GM12892 (cell line): ENCODE data around the gene SMIM45.

Experiments used
- POLR2A ChIP-seq: IDR thresholded peaks from 2 replicates; pipeline ENCODE4 v1.6.1; 2011; ENCODE audit warnings: low read depth, low read length, control low read depth
- POLR2AphosphoS5 ChIP-seq: IDR thresholded peaks from 2 replicates; pipeline ENCODE4 v1.6.1; 2011; ENCODE audit warnings: low read depth, low read length, control low read depth

DNA sequence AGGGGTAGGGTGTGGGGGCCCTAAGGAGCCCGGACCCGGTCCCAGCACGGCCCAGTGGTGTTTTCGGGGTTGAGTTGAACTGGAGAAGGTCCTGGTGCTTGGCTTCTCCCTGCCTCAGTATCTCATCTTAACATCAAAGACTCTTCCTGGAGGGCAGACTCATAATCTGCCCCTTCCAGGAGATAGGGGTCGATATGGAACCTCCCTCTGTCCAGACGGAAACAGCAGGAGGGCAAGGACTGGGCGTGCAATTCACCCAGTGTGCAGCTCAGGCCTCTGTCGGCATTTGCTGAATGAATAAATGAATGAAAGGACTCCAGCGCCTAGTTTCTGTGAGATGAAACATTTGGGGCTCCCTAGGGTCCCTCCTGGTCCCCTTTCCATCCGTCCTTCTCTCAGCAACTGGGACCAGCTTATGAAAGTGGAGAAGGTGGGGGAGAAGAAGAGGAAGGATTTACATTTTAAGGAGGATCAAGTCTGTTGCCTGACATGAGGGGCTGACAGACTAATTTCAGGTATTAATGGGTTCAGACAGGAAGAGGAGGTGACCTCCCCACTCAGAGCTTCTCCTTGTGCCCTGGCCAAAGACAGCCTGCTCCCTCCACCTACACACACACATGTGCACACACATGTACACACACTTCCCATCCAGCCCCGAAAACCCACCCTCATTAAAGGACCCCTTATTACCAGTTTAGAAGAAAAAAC is 36.0 kb upstream of the SMIM45 start:
- TF ChIP-seq POLR2AphosphoS5 (no peak), POLR2A (no peak)
